Measurements from ENCODE around the gene EIF3M.

- TF ChIP-seq EZH2 (IDR thresholded peaks at IDR 0.05): no peak
- no peak for TF ChIP-seq POLR2AphosphoS5 (IDR thresholded peaks at IDR 0.05; ENCODE audit: borderline replicate concordance, low read depth, low read length)
- no peak for TF ChIP-seq FOXP2 (optimal IDR thresholded peaks at IDR 0.05; ENCODE audit: control extremely low read depth, extremely low read length, insufficient read depth)
Measured at GRCh38 chr11:32597921-32598320, 14.3 kb downstream of the EIF3M start.
